ENCODE results near the gene PNMA8A.
A peak's percentile ranks its signal among the peaks of the same experiment; 100 is the strongest.

- peak in 1 of 2 donors; percentile 0 for TF ChIP-seq CTCF (conservative IDR thresholded peaks at IDR 0.05 in 1 of 2, IDR thresholded peaks at IDR 0.05 in 1 of 2; ENCODE audit: low read depth in 1 of 2, low read length in 2 of 2)
- no peak for TF ChIP-seq EZH2 (IDR thresholded peaks at IDR 0.05; ENCODE audit: low read length, missing control alignments)
These were observed 43.4 kb upstream of the PNMA8A start for GRCh38 chr19:46514589-46515289.

Measured in fibroblast of lung (primary cell).